HFF-Myc (cell line): ENCODE measurements around the gene CD300LF.

Source experiments
- DNase-seq: peaks from one replicate; pipeline ENCODE4 v3.0.0-alpha.2; 2011; ENCODE audit warnings: low read depth; ENCODE audit errors: extremely low read depth
- H3K4me3 ChIP-seq: replicated peaks from 2 replicates; pipeline ENCODE4 v1.5.1; 2011; ENCODE audit warnings: low read depth, mild to moderate bottlenecking, control low read depth, low read length
- CTCF ChIP-seq: IDR thresholded peaks from 2 replicates; pipeline ENCODE4 v1.5.1; 2012; ENCODE audit warnings: mild to moderate bottlenecking, low read depth, low read length, control low read depth; ENCODE audit errors: missing control alignments

CD300LF gene

GRCh38 chr17:74730491-74731346, 18.0 kb upstream of the CD300LF start:
- DNase-seq: no peak
- TF ChIP-seq CTCF: no peak
- no peak overlapping the region for H3K4me3 ChIP-seq

- no peak overlapping the region for H3K4me3 ChIP-seq
- TF ChIP-seq CTCF: no peak
- DNase-seq: no peak
Observed at GRCh38 chr17:74729866-74730265, 17.1 kb upstream of the CD300LF start.

GRCh38 chr17:74729368-74729767, 16.6 kb upstream of the CD300LF start:
- DNase-seq: no peak
- no peak for TF ChIP-seq CTCF
- no peak overlapping the region for H3K4me3 ChIP-seq

GRCh38 chr17:74728702-74729075, 16.0 kb upstream of the CD300LF start:
- no peak for TF ChIP-seq CTCF
- DNase-seq: no peak
- no peak overlapping the region for H3K4me3 ChIP-seq

GRCh38 chr17:74728033-74728701, 15.4 kb upstream of the CD300LF start:
- no peak overlapping the region for H3K4me3 ChIP-seq
- no peak for DNase-seq
- no peak for TF ChIP-seq CTCF

- DNase-seq: no peak
- no peak for TF ChIP-seq CTCF
- no peak overlapping the region for H3K4me3 ChIP-seq
Observed at GRCh38 chr17:74725111-74725510, 12.4 kb upstream of the CD300LF start.

GRCh38 chr17:74723891-74724290, 11.2 kb upstream of the CD300LF start:
- no peak for TF ChIP-seq CTCF
- DNase-seq: no peak
- H3K4me3 ChIP-seq: no peak overlapping the region
